ENCODE data around the gene APLP1. TPM values are rescaled to one million over a fixed set of nuclear protein-coding genes. Genes with fewer than 3 reads are reported as not detected.
A peak's percentile ranks its signal among the peaks of the same experiment; 100 is the strongest.
"Not testable (repeated sequence)": the region's sequence is repeated elsewhere in the genome, so short reads cannot be mapped to it uniquely, and the experiment has no call there.

The APLP1 gene
- total RNA-seq = 1 to 10 TPM; 1.9 TPM

DNA sequence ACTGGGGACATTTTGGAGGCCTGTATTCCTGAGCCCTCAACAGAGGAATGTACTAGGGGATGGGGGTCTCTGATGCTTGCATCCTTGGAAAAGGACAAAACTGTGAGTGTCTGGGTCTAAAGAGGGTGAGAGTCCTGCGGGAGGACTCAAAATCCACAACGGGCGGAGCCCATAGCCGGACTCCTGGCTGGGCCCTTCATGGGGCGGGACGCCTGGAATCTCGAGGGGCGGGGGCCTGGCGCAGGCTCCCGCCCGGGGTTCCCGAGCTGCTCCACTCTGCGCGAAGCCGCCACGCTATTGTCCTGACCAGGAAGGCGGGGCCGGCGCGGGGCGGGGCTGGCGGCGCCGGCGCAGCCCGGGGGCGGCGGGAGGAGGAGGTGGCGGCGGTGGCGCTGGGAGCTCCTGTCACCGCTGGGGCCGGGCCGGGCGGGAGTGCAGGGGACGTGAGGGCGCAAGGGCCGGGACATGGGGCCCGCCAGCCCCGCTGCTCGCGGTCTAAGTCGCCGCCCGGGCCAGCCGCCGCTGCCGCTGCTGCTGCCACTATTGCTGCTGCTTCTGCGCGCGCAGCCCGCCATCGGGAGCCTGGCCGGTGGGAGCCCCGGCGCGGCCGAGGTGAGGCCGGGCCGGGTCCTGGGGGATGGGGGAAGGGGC is at the start of gene APLP1:
TSS of gene APLP1 (plus strand) at position 403 of the 651 bp plus-strand sequence. CDS start at position 466, 63 bp downstream.
- Mint-ChIP-seq H3K36me3 (no peaks in the 10 kb centered on the region), H3K27me3 (peaks cover 37 to 45% of the 10 kb centered on the region in 2 donors), H3K4me1 (ENCODE audit: low read depth in 2 of 2) (peaks cover 14 to 18% of the 10 kb centered on the region in 2 donors), H3K4me3 (peak within 1 kb of the TSS; percentile 34), H3K9me3 (peaks cover 6% of the 10 kb centered on the region), H3K27ac (no peak within 1 kb of the TSS)
- ATAC-seq = peak; percentile 80 to 90
- DNase-seq (ENCODE audit: low spot score) = peak; percentile 82

DNA sequence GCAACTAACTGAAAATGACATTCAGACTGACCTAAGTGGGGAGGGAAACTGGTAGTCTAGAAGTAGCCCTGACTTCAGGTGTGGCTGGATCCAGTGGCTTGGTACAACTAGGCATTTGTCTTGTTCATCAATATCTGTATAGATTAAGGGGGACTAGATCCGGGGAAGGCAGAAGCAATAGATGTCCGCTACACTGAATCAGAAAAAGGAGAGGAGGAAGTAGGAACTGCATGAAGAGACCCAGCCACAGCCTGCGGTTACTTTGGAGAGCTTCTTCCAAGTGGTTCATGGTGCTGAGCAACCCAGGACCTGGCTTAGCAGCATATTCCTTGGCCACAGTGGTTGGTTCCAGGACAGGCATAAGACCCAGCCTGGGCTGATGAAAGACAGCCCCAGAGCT is 45.8 kb upstream of the APLP1 start:
- peaks cover 4 to 6% of the 10 kb centered on the region in 2 donors for H3K4me1 Mint-ChIP-seq (ENCODE audit: low read depth in 2 of 2)
- H3K27ac Mint-ChIP-seq = no peak overlapping the region
- peaks cover 0 to 9% of the 10 kb centered on the region in 2 donors for H3K27me3 Mint-ChIP-seq
- no peaks in the 10 kb centered on the region for H3K36me3 Mint-ChIP-seq
- DNase-seq (ENCODE audit: low spot score) = peak; percentile 28
- H3K4me3 Mint-ChIP-seq = no peak overlapping the region
- ATAC-seq = no peak
- no peaks in the 10 kb centered on the region for H3K9me3 Mint-ChIP-seq

DNA sequence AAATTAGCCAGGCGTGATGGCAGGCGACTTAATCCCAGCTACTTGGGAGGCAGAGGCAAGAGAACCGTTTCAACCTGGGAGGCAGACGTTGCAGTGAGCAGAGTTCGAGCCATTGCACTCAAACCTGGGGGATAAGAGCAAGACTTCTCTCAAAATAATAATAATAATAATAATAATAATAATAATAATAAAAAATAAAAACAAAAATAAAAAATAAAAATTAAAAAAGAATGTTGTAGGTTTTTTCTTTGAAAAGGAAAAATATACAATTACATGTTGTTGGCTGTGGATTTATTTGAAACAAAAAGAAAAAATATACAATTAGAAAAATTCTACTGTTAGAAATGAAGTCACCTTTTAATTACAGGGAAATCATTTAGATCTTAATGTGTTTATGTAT is 44.2 kb upstream of the APLP1 start:
- no peak overlapping the region for H3K27ac Mint-ChIP-seq
- H3K27me3 Mint-ChIP-seq = peaks cover 0 to 8% of the 10 kb centered on the region in 2 donors
- no peak for ATAC-seq
- H3K4me3 Mint-ChIP-seq = no peak overlapping the region
- no peaks in the 10 kb centered on the region for H3K9me3 Mint-ChIP-seq
- DNase-seq (ENCODE audit: low spot score) = no peak
- no peaks in the 10 kb centered on the region for H3K36me3 Mint-ChIP-seq
- peaks cover 4 to 6% of the 10 kb centered on the region in 2 donors for H3K4me1 Mint-ChIP-seq (ENCODE audit: low read depth in 2 of 2)

DNA sequence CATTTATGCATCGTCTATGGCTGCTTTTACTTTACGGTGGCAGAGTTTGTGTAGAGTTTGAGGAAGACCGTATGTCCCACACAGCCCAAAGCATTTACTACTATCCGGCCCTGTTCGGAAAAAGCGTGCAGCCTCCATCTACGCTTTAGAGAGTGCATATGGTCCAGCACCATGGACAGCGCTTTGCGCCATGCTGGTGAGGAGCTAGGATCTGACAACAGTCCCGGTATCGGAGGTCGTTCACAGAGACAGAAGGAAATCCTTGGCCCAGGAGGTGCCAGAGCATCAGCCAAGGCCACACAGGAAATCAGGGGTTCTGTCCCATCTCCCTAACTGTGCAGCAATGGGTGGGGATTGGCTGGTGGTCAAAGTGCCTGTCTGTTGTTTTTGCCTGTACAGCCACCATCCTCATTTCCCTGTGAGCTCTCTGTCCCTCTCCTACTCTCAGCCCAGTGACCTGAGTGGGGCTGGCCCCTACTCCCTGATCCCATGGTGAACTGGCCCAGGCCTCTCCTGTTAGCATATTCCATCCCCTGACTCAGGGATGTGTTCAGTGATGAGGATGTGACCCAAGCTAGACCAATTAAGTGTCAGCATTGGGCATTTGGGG is 39.6 kb upstream of the APLP1 start:
- DNase-seq (ENCODE audit: low spot score) (peak; percentile 61), ATAC-seq (peak; percentile 44 to 66)
- no peaks in the 10 kb centered on the region for H3K36me3 Mint-ChIP-seq
- H3K9me3 Mint-ChIP-seq = no peaks in the 10 kb centered on the region
- no peak overlapping the region for H3K4me3 Mint-ChIP-seq
- H3K27ac Mint-ChIP-seq = no peak overlapping the region
- peaks cover 7 to 13% of the 10 kb centered on the region in 2 donors for H3K27me3 Mint-ChIP-seq
- H3K4me1 Mint-ChIP-seq (ENCODE audit: low read depth in 2 of 2) = no peaks in the 10 kb centered on the region

DNA sequence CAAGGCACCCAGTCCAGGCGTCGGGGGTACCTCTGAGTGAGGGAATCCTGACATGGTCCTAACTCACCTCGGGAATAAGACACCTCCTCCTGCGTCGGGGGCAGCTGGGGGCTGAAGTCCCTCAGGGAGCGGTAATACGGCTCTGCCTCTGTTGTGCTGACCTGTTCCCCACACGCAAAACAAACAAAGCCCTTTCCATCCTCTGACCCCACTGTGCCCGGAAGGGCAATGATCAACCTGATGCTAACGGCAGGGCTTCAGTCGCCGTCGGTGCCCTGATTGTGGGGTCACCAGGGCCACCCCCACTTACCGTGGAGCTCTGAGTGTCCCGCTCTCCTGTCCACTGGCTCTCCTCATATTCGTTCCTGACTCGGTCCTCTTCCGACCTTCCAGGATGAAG is 37.4 kb upstream of the APLP1 start:
- H3K27me3 Mint-ChIP-seq = peaks cover 15 to 19% of the 10 kb centered on the region in 2 donors
- H3K9me3 Mint-ChIP-seq = no peaks in the 10 kb centered on the region
- H3K4me3 Mint-ChIP-seq = no peak overlapping the region
- no peaks in the 10 kb centered on the region for H3K36me3 Mint-ChIP-seq
- ATAC-seq (no peak), DNase-seq (ENCODE audit: low spot score) (peak; percentile 53)
- H3K27ac Mint-ChIP-seq = no peak overlapping the region
- no peaks in the 10 kb centered on the region for H3K4me1 Mint-ChIP-seq (ENCODE audit: low read depth in 2 of 2)

DNA sequence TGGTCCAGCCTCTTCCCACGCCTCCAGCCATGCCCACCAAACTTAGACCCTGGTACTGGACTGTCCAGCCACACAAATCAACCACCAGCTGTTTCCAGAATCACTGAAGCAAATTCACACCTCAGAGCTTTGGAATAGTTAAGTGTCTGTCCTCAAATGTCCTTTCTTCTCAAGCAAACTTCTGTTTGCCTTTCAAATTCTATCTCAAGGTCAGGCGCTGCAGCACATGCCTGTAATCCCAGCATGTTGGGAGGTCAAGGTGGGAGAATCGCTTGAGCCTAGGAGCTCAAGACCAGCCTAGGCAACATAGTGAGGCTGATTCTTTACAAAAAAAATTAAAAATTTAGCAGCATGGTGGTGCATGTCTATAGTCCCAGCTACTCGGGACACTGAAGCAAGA is 36.3 kb upstream of the APLP1 start:
- no peak overlapping the region for H3K27ac Mint-ChIP-seq
- no peak overlapping the region for H3K4me3 Mint-ChIP-seq
- H3K9me3 Mint-ChIP-seq = no peaks in the 10 kb centered on the region
- peak; percentile 18 for DNase-seq (ENCODE audit: low spot score)
- no peak for ATAC-seq
- H3K27me3 Mint-ChIP-seq = peaks cover 15 to 23% of the 10 kb centered on the region in 2 donors
- no peaks in the 10 kb centered on the region for H3K36me3 Mint-ChIP-seq
- H3K4me1 Mint-ChIP-seq (ENCODE audit: low read depth in 2 of 2) = no peaks in the 10 kb centered on the region

DNA sequence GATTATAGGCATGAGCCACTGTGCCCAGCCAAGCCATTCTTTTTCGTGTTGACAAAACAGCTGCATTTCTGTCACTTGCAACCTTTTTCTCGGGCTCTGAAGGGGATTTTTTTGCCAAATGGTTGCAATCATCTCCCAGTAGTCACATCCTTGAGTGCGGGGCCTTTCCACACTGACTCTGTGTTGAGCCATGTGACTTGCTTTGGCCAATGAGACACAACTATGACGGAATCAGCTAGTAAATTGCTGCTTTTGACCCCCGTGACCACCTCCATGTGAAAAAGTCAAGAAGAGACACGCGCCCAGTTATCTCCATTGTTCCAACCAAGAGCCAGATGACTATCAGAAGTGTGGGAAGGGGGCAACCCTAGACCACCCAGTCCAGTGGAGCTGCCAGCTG is 34.4 kb upstream of the APLP1 start:
- Mint-ChIP-seq H3K27ac (no peak overlapping the region), H3K9me3 (no peaks in the 10 kb centered on the region), H3K4me1 (ENCODE audit: low read depth in 2 of 2) (no peaks in the 10 kb centered on the region), H3K27me3 (peaks cover 22 to 23% of the 10 kb centered on the region in 2 donors), H3K36me3 (no peaks in the 10 kb centered on the region), H3K4me3 (no peak overlapping the region)
- DNase-seq (ENCODE audit: low spot score) (peak; percentile 25), ATAC-seq (no peak)

DNA sequence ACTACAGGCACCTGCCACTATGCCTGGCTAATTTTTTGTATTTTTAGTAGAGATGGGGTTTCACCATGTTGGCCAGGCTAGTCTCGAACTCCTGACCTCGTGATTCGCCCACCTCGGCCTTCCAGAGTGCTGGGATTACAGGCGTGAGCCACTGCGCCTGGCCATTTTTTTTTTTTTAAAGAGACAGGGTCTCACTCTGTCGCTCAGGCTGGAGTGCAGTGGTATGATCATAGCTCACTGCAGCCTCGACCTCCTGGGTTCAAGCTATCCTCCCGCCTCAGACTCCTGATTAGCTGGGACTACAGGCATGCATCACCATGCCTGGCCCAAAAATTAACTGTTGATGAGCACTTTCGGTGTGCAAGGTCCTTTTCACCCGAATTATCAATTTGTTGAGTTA is 32.3 kb upstream of the APLP1 start:
- H3K36me3 Mint-ChIP-seq; H3K4me3 Mint-ChIP-seq; ATAC-seq; H3K27ac Mint-ChIP-seq; H3K9me3 Mint-ChIP-seq; DNase-seq (ENCODE audit: low spot score); H3K4me1 Mint-ChIP-seq (ENCODE audit: low read depth in 2 of 2): not testable (repeated sequence)
- H3K27me3 Mint-ChIP-seq = peaks cover 22% of the 10 kb centered on the region in 2 donors

DNA sequence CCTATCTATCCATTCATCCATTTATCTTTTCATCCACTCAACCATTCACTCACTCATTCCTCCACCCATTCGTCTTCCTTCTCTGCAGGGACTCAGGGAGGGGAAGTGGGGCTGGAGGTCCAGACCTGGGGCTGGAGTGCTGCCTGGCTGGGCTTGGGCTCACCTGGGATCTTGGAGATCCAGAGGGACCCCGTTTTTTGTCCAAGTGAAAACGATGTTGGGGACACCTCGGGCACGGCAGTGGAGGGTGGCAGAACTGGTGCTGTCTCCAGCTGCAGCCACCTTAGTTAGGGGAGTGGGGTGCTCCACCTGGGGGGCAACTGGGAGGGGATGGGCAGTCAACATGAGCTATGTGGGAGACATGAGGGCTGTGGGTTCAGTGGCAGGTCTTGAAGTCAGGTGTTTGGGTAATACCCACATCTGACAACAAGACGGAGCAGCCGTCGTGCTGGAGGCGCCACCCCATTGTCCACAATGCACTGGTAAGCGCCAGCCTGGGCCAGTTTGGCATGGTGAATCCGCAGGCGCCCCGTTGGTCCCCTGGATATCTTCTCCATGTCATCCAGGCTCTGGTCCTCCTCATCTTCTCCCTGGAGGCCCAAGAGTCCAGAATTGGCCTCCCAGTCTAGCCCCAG is 26.3 kb upstream of the APLP1 start:
- no peak overlapping the region for H3K4me3 Mint-ChIP-seq
- no peaks in the 10 kb centered on the region for H3K9me3 Mint-ChIP-seq
- H3K4me1 Mint-ChIP-seq (ENCODE audit: low read depth in 2 of 2) = peaks cover 10 to 18% of the 10 kb centered on the region in 2 donors
- H3K36me3 Mint-ChIP-seq = peaks cover 10% of the 10 kb centered on the region
- H3K27me3 Mint-ChIP-seq = peaks cover 37 to 50% of the 10 kb centered on the region in 2 donors
- no peak overlapping the region for H3K27ac Mint-ChIP-seq
- DNase-seq (ENCODE audit: low spot score) (peak; percentile 51), ATAC-seq (no peak)

DNA sequence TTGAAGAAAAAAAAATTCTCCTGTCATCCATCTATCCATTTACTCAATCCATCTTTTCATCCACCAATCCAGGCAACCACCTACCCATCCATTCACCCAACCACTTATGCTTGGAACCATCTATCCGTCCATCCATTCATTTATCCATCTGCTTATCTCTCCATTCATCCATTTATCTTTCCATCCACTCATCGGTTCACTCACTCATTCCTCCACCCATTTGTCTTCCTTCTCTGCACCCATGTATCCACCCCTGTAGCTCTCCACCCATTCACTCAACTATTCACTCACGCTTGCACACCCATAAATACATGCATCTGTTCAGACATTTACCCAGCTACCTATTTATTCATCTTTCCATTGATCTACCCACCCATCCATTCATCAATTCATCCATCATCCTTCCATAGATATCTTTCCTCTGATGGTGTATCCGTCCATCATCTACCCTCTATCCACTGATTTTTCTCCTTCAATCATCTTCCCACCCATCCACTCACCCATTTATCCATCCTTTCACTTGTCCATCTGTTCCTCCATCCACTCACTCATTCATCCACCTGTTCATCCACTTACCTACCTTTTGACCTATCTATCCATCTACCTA is 25.6 kb upstream of the APLP1 start:
- ATAC-seq (no peak), DNase-seq (ENCODE audit: low spot score) (peak; percentile 16)
- Mint-ChIP-seq H3K4me3 (no peak overlapping the region), H3K36me3 (peaks cover 10% of the 10 kb centered on the region), H3K27me3 (peaks cover 34 to 43% of the 10 kb centered on the region in 2 donors), H3K4me1 (ENCODE audit: low read depth in 2 of 2) (peaks cover 10 to 18% of the 10 kb centered on the region in 2 donors), H3K9me3 (no peaks in the 10 kb centered on the region), H3K27ac (no peak overlapping the region)

DNA sequence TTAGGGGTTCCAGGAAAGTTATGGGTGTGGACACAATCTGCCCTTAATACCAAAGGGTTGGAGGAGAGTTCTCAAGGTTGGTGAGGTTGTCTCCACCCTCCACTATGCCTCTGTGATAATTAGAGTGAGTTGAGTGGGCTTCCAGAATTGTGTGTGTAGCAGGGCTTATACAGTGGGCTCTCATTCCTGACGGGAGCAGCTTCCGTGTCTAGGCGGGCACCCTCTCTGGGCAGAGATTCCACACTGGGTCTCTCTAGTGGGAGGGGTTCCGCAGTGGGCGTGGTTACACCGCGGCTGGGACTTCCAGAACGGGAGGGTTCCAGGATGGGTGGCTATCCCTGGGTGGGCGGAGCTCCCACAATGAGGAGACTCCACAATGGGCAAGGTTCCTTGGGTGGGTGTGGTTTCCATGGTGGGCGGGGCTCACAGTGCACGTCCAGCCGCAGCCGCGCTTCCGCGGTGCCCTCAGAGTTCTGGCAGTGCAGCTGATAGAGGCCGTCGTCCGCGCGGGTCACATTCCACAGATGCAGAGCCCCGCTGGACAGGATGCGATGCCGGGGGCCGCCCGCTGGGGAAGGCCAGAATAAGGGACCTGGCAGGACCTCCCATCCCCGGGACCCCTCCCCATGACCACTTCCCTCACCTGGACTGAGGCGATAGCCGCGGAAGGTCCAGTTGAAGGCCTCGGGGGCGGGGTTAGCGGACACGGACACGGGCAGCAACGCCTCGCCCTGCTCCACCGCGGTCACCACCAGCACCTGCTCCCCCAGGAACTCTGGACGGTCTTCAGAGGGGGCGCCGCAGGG is 24.5 kb upstream of the APLP1 start:
- peaks cover 10 to 18% of the 10 kb centered on the region in 2 donors for H3K4me1 Mint-ChIP-seq (ENCODE audit: low read depth in 2 of 2)
- no peak overlapping the region for H3K27ac Mint-ChIP-seq
- DNase-seq (ENCODE audit: low spot score) = peak; percentile 52
- peak overlapping the region; percentile 75 for H3K4me3 Mint-ChIP-seq
- H3K27me3 Mint-ChIP-seq = peaks cover 34 to 43% of the 10 kb centered on the region in 2 donors
- H3K36me3 Mint-ChIP-seq = peaks cover 10% of the 10 kb centered on the region
- peak in 1 of 2 donors; percentile 54 for ATAC-seq
- no peaks in the 10 kb centered on the region for H3K9me3 Mint-ChIP-seq

DNA sequence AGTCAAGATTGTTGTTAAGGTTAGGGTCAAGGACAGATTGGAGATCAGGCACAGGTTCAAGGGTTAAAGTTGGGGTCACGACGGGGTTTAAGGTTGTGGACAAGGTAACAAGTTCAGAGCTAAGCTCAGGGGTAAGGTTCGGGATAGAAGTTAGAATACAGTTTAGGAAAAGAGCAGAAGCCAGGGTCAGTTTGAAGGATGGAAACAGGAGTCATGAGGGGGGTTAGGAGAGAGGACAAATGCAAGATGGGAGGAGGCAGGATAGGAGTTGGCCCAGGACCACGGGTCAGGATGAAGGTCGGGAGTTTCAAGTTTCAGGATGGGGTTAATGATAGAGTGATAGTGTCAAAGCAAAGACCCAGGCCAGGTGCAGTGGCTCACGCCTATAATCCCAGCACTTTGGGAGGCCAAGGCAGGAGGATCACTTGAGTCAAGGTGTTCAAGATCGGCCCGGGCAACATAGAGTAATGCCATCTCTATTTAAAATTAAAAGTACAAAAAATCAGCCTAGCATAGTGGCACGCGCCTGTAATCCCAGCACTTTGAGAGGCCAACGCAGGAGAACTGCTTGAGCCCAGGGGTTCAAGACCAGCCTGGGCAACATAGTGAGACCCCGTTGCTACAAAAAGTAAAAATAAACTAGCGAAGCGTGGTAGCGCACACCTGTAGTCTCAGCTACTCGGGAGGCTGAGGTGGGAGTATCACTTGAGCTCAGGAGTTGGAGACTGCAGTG is 23.7 kb upstream of the APLP1 start:
- DNase-seq (ENCODE audit: low spot score) (peak; percentile 49), ATAC-seq (no peak)
- Mint-ChIP-seq H3K9me3 (no peaks in the 10 kb centered on the region), H3K4me3 (peak overlapping the region; percentile 75), H3K4me1 (ENCODE audit: low read depth in 2 of 2) (peaks cover 10 to 18% of the 10 kb centered on the region in 2 donors), H3K36me3 (peaks cover 10% of the 10 kb centered on the region), H3K27ac (no peak overlapping the region), H3K27me3 (peaks cover 36 to 43% of the 10 kb centered on the region in 2 donors)
